HG02642 (cell line): ENCODE results near the gene PRPSAP2.

ENCODE experiments used
- ATAC-seq: cut with Tn5 transposase; IDR thresholded peaks from one replicate; pipeline ENCODE4 v1.9.1; 2021; ENCODE audit warnings: mild to moderate bottlenecking; ENCODE audit not compliant: unreplicated experiment, poor library complexity

Gene PRPSAP2

GRCh38 chr17:18977021-18977420, 119.1 kb downstream of the PRPSAP2 start:
- no peak for ATAC-seq

- no peak for ATAC-seq
Observed at GRCh38 chr17:18977646-18978045, 119.7 kb downstream of the PRPSAP2 start.

DNA sequence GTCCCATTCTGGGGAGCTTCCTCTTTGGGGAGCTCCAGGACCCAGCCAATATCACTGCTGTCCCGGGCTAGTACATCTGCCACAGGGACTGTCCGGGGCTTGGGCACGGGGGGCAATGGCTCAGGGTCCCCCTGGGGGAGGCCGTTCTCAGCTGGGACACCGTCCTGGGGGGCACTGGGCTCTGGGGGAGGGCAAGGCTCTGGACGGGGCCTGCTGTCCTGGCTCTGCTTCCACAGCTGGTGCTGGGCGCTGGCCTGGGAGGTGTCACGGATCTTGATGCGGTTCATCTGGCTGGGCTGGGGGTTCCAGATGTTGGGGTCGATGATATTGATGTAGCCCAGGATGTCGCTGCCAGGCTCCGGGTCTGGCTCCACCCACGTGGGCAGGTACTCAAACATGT, 120.1 kb downstream of the PRPSAP2 start:
- no peak for ATAC-seq

DNA sequence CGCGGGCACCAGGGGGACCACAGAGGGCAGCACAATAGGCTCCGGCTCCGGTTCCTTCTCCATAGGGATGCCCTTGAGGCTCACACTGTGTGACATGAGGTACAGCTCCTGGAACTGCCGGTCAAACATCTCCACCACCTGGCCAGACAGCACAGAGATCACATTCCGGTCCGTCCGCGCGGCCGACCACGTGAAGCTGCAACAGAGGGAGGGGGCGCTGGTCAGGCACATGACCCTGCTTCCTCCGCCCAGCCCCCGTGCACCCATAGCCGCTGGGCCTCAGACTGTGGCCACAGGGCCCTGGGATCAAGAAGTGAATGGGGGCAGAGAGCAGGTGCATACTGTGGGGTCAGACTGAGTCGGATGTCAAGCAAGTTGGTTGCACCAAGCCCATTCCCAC, 120.7 kb downstream of the PRPSAP2 start:
- ATAC-seq: no peak
